ENCODE results near the gene LZTFL1. TPM values are rescaled to one million over a fixed set of nuclear protein-coding genes. Genes with fewer than 3 reads are reported as not detected.

Gene LZTFL1
- total RNA-seq, 1 donor from 2014 or later, result 6.7 TPM

DNA sequence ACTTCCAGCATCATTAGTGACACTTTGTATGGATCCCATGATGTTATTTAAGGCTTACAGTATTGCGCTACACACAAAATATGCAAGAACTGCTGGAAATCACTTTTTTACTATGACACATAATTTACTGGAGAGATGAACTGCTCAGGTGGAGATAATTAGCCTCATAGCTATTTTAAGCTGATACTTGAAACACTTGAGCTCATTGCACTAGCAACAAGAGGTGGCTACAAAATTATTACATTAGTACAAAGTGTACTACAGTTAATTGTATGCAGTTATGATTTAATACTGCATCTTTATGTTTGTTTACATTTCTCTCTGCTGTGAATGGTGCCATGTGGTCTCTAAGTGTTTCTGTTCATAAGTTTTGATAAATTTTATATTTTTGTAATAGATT is 6.5 kb upstream of the LZTFL1 start:
- DNase-seq (ENCODE audit: low spot score in 2 of 2), result no peak
- Histone ChIP-seq H3K27ac (no peak overlapping the region), H3K4me1 (no peaks in the 10 kb centered on the region), H3K36me3 (no peaks in the 10 kb centered on the region), H3K4me3 (no peak overlapping the region), H3K27me3 (no peaks in the 10 kb centered on the region), H3K9me3 (no peaks in the 10 kb centered on the region)
- intact Hi-C loops (cut with DNase I), result loop anchor here (10.0 kb wide), 2 partner anchors 254 to 874 kb away; partner anchors contain the start of genes EXOSC7, LIMD1 and ZDHHC3
- TF ChIP-seq, protein P1, sequence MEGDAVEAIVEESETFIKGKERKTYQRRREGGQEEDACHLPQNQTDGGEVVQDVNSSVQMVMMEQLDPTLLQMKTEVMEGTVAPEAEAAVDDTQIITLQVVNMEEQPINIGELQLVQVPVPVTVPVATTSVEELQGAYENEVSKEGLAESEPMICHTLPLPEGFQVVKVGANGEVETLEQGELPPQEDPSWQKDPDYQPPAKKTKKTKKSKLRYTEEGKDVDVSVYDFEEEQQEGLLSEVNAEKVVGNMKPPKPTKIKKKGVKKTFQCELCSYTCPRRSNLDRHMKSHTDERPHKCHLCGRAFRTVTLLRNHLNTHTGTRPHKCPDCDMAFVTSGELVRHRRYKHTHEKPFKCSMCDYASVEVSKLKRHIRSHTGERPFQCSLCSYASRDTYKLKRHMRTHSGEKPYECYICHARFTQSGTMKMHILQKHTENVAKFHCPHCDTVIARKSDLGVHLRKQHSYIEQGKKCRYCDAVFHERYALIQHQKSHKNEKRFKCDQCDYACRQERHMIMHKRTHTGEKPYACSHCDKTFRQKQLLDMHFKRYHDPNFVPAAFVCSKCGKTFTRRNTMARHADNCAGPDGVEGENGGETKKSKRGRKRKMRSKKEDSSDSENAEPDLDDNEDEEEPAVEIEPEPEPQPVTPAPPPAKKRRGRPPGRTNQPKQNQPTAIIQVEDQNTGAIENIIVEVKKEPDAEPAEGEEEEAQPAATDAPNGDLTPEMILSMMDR (IDR thresholded peaks at IDR 0.05), result no peak

DNA sequence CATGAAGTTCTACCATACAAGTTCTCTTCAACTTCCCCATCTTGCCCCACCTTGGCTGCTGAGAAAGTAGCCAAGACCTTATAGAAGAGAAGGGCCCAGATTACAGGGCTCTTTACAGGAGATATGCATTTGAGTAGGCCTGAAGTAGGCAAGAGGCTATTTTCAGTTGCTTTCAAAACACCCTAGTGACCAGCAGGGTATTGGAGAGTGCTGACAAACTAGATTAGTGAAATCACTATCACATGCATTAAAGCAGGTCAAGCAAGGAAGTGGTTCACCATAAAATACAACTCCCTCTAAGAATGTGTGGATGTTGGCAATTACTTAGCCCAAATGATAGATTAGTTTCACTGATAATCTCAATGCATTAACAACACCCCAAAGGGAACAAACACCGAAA is 2.7 kb upstream of the LZTFL1 start:
- DNase-seq (ENCODE audit: low spot score in 2 of 2), result no peak
- no peaks in the 10 kb centered on the region for H3K9me3 ChIP-seq
- no peaks in the 10 kb centered on the region for H3K27me3 ChIP-seq
- intact Hi-C loops (cut with DNase I), result loop anchor here (5.0 to 10.0 kb wide), 3 partner anchors 233 to 870 kb away; partner anchors contain the start of genes EXOSC7, LIMD1 and ZDHHC3
- no peak overlapping the region for H3K27ac ChIP-seq
- TF ChIP-seq, protein P1 (IDR thresholded peaks at IDR 0.05), result no peak
- no peaks in the 10 kb centered on the region for H3K36me3 ChIP-seq
- no peak overlapping the region for H3K4me3 ChIP-seq
- H3K4me1 ChIP-seq, result no peaks in the 10 kb centered on the region

DNA sequence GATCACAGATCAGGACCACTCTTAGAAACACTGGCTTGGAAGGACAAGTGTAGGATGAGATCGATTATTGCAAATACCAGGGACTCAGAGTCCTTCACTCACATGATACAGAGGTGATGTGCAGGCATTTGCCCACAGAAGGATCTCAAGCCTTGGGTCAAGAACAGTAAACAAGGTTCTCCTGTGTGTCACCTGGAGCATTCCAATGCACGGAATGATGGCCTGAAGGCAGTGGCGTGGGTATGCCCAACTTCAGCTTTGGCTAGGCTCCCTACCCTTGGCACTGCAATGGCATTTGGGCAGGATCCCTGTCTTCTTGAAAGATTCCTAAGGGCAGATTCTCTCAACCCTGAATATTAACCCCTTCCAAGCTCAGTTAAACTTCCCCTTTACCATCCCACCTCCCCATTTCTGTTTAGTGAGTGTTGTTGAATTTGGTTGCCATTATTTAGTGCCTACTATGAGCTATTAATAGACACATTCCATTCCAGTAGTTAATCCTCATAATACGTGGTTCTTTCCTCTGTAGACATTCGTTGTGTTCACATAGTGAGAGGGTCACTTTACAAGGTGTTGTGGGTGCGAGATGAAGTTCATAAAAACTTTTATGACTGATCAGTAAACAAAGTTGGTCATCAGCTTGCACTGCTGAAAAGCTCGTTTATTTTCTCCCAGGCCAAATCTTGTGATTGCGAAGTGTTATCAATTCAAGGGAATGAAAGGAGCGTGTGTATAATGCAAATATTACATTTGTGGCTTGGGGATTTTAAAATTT is 1.1 kb upstream of the LZTFL1 start:
- Histone ChIP-seq H3K4me1 (no peaks in the 10 kb centered on the region), H3K27me3 (no peaks in the 10 kb centered on the region), H3K36me3 (no peaks in the 10 kb centered on the region), H3K4me3 (no peak overlapping the region), H3K27ac (no peak overlapping the region), H3K9me3 (no peaks in the 10 kb centered on the region)
- DNase-seq (ENCODE audit: low spot score in 2 of 2), result no peak
- intact Hi-C loops (cut with DNase I), result loop anchor here (5.0 to 10.0 kb wide), 3 partner anchors 234 to 868 kb away; partner anchors contain the start of genes EXOSC7, LIMD1 and ZDHHC3
- TF ChIP-seq, protein P1 (IDR thresholded peaks at IDR 0.05), result no peak

DNA sequence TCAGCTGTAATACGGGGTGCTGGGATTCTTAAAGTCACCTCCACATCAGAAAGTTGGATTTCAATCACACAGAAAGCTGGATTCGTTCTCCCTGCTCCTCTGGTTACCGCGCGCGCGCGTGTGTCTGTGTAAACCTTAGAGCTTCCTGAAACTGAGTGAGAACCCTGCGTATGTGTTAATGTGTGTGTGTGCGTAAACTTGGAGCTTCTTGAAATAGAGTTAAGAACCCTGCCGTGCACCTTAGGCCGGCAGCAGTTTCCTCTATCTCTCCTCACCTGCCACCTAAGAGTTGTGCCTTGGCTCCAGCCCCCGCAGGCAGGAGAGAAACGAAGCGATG is 531 bp downstream of the LZTFL1 start:
- DNase-seq (ENCODE audit: low spot score in 2 of 2), result no peak
- no peaks in the 10 kb centered on the region for H3K9me3 ChIP-seq
- H3K36me3 ChIP-seq, result peaks cover 2 to 4% of the 10 kb centered on the region in 2 donors
- no peaks in the 10 kb centered on the region for H3K27me3 ChIP-seq
- H3K4me1 ChIP-seq, result no peaks in the 10 kb centered on the region
- peak overlapping the region in 1 of 2 donors; percentile 16 for H3K27ac ChIP-seq
- TF ChIP-seq, protein P1 (IDR thresholded peaks at IDR 0.05), result no peak
- intact Hi-C loops (cut with DNase I), result loop anchor here (5.0 to 10.0 kb wide), 3 partner anchors 236 to 867 kb away; partner anchors contain the start of genes EXOSC7, LIMD1 and ZDHHC3
- H3K4me3 ChIP-seq, result peak overlapping the region; percentile 72 to 79

DNA sequence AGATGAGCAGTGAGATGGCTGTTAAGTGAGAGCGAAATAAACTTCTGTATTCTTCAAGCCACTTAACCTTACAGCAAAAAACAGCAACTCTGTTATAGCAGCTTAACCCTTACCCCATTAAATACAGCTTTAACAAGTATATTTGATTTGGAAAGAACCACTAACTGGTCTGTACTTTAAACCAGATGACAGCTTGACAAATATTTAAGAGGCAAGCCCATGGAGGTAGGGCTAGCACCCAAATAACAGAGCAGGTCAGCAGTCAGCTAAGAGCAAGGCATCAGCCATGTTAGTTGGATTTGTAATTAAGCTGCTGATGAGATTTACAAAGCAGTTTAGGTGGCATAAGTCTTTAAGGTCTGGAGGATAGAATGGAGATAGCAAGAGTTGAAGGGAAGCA is 3.5 kb downstream of the LZTFL1 start:
- Histone ChIP-seq H3K27ac (no peak overlapping the region), H3K9me3 (no peaks in the 10 kb centered on the region), H3K4me3 (no peak overlapping the region), H3K4me1 (no peaks in the 10 kb centered on the region), H3K27me3 (no peaks in the 10 kb centered on the region), H3K36me3 (peaks cover 11 to 25% of the 10 kb centered on the region in 2 donors)
- intact Hi-C loops (cut with DNase I), result loop anchor here (10.0 kb wide), 1 partner anchor 324 kb away; no protein-coding TSS in a partner anchor
- TF ChIP-seq, protein P1 (IDR thresholded peaks at IDR 0.05), result no peak
- DNase-seq (ENCODE audit: low spot score in 2 of 2), result no peak

Data from ascending aorta (tissue), 2 donors.